Glutamatergic neuron (in vitro differentiated cells): ENCODE data around the gene UBC. TPM values are rescaled to one million over a fixed set of nuclear protein-coding genes. Genes with fewer than 3 reads are reported as not detected.

Experiments
- DNase-seq: peaks from one replicate; pipeline ENCODE4 v3.0.0; 2022
- H3K27ac Mint-ChIP-seq: one replicate; pipeline ENCODE4 v1.8.0; 2020; ENCODE audit warnings: mild to moderate bottlenecking, mixed read lengths, inconsistent platforms; ENCODE audit not compliant: unreplicated experiment
- H3K27me3 Mint-ChIP-seq: one replicate; pipeline ENCODE4 v1.8.0; 2020; ENCODE audit warnings: mild to moderate bottlenecking, moderate library complexity, mixed read lengths, inconsistent platforms; ENCODE audit not compliant: unreplicated experiment
- H3K36me3 Mint-ChIP-seq: one replicate; pipeline ENCODE4 v1.8.0; 2020; ENCODE audit warnings: mild to moderate bottlenecking, mixed read lengths, inconsistent platforms; ENCODE audit not compliant: unreplicated experiment
- H3K4me1 Mint-ChIP-seq: one replicate; pipeline ENCODE4 v1.8.0; 2020; ENCODE audit warnings: mild to moderate bottlenecking, low read depth, mixed read lengths, inconsistent platforms; ENCODE audit not compliant: unreplicated experiment
- H3K4me3 Mint-ChIP-seq: one replicate; pipeline ENCODE4 v1.8.0; 2020; ENCODE audit warnings: mild to moderate bottlenecking, mixed read lengths, inconsistent platforms; ENCODE audit not compliant: unreplicated experiment
- H3K9me3 Mint-ChIP-seq: one replicate; pipeline ENCODE4 v1.8.0; 2020; ENCODE audit warnings: mild to moderate bottlenecking, moderate library complexity, mixed read lengths, inconsistent platforms; ENCODE audit not compliant: unreplicated experiment
- total RNA-seq: library from RNA; stranded (reverse); fragmentation: NEBNext Ultra II Directional; extraction: Animal tissue kit (Norgen Biotek cat#: 25700); gene quantifications from one replicate; pipeline ENCODE4 v1.2.1, GENCODE V29; 2021; ENCODE audit not compliant: unreplicated experiment
- TF ChIP-seq, protein P1 (sequence below): fragments of 200-600 bp; sonication (generic); IDR thresholded peaks from one replicate; pipeline ENCODE4 v1.5.0; 2021; ENCODE audit not compliant: partially characterized antibody, unreplicated experiment

UBC gene
- total RNA-seq, 1 donor from 2014 or later, result 966 TPM

DNA sequence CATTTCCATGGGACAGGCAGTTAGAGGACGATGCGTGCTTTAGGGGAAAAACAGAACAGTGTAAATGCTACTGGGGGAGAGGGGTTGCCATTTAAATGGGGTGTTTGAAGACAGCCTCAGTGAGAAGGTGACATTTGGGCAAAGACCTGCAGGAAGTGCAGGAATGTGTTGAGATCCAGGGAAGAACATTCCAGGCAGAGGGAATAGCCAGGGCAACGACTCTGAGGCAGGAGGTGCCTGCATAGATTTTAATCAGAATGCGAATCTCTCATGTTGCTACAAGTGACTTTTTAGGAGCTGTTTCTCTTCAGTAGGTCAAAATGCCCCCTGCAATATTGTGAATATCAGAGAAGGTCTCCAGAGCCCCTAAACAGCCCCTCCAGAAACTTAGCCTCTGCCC is 43.2 kb downstream of the UBC start:
- H3K4me3 Mint-ChIP-seq, result no peak overlapping the region
- peaks cover 2% of the 10 kb centered on the region for H3K9me3 Mint-ChIP-seq
- peaks cover 5% of the 10 kb centered on the region for H3K27me3 Mint-ChIP-seq
- TF ChIP-seq, protein P1, sequence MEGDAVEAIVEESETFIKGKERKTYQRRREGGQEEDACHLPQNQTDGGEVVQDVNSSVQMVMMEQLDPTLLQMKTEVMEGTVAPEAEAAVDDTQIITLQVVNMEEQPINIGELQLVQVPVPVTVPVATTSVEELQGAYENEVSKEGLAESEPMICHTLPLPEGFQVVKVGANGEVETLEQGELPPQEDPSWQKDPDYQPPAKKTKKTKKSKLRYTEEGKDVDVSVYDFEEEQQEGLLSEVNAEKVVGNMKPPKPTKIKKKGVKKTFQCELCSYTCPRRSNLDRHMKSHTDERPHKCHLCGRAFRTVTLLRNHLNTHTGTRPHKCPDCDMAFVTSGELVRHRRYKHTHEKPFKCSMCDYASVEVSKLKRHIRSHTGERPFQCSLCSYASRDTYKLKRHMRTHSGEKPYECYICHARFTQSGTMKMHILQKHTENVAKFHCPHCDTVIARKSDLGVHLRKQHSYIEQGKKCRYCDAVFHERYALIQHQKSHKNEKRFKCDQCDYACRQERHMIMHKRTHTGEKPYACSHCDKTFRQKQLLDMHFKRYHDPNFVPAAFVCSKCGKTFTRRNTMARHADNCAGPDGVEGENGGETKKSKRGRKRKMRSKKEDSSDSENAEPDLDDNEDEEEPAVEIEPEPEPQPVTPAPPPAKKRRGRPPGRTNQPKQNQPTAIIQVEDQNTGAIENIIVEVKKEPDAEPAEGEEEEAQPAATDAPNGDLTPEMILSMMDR, result no peak
- H3K4me1 Mint-ChIP-seq, result peaks cover 16% of the 10 kb centered on the region
- no peak overlapping the region for H3K27ac Mint-ChIP-seq
- DNase-seq, result no peak
- H3K36me3 Mint-ChIP-seq, result no peaks in the 10 kb centered on the region

DNA sequence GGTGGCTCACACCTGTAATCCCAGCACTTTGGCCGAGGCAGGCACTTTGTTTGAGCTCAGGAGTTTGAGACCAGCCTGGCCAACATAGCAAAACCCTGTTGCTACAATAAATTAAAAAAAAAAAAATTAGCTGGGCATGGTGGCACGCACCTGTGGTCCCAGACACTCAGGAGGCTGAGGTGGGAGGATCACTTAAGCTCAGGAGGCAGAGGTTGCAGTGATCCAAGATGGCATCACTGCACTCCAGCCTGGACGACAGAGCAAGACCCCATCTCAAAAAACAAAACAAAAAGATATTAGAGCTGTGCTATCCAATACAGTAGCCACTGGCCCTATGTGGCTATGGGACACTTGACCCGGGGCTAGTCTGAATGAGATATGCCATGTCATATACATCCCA is 43.9 kb downstream of the UBC start:
- Mint-ChIP-seq H3K27me3 (peaks cover 4% of the 10 kb centered on the region), H3K4me3 (no peak overlapping the region), H3K9me3 (peaks cover 2% of the 10 kb centered on the region), H3K36me3 (no peaks in the 10 kb centered on the region), H3K4me1 (peaks cover 16% of the 10 kb centered on the region), H3K27ac (no peak overlapping the region)
- DNase-seq, result no peak
- TF ChIP-seq, protein P1, result no peak

GRCh38 chr12:124869059-124869665 is 45.3 kb downstream of the UBC start:
- no peak overlapping the region for H3K27ac Mint-ChIP-seq
- no peaks in the 10 kb centered on the region for H3K36me3 Mint-ChIP-seq
- H3K27me3 Mint-ChIP-seq, result peaks cover 4% of the 10 kb centered on the region
- H3K9me3 Mint-ChIP-seq, result peaks cover 5% of the 10 kb centered on the region
- peaks cover 10% of the 10 kb centered on the region for H3K4me1 Mint-ChIP-seq
- H3K4me3 Mint-ChIP-seq, result no peak overlapping the region
- DNase-seq, result no peak
- TF ChIP-seq, protein P1, result no peak

DNA sequence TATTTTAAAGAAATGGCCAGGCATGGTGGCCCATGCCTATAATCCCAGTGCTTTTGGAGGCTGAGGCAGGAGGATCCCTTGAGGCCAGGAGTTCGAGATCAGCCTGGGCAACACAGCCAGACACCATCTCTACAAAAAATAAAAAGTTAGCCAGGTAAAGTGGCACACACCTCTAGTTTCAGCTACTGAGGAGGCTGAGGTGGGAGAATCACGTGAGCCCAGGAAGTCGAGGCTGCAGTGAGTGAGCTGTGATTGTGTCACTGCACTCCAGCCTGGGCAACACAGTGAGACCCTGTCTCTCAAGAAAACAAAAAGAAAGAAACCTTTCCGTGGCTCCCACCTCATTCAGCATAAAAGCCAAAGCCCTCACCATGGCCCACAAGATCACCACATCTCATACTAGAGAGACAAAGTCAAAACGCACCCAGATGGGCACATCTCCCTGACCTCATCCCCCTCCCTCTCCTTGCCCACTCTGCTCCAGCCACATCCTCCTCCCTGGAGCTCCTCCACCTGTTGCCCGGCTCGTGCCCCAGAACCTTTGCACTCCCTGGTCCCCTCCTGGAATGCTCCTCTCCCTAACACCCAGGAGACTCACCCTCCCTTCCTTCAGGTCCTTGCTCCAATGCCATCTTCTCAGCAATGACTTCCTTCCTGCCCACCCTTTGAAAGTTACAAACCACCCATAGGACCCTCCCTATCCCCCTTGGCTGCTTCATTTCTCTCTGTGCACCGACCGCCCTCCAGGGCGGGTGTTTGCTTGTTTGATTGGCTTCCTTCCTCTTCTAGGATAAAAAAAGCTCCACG is 46.0 kb downstream of the UBC start:
- TF ChIP-seq, protein P1, result no peak
- Mint-ChIP-seq H3K4me1 (peaks cover 10% of the 10 kb centered on the region), H3K4me3 (no peak overlapping the region), H3K36me3 (no peaks in the 10 kb centered on the region), H3K9me3 (peaks cover 6% of the 10 kb centered on the region), H3K27ac (no peak overlapping the region), H3K27me3 (peaks cover 4% of the 10 kb centered on the region)
- no peak for DNase-seq

DNA sequence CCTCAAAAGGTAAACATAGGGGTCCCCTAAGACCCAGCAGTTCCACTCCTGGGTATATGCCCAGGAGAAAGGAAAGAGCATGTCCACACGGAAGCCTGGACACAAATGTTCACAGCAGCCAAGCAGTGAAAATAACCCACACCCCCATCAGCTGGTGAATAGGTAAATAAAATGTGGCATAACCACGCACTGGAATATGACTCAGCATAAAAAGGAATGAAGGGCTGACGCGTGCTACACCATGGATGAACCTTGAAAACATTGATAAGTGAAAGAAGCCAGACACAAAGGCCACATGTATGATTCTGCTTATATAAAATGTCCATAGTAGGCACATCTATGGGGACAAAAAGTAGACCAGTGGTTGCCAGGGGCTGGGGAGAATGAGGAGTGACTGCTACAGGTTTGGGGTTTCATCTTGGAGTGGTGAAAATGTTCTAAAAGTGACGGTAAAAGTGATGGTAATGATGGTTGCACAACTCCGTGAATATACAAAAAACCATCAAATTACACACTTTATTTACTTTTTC is 47.0 kb downstream of the UBC start:
- H3K4me1 Mint-ChIP-seq, result peaks cover 15% of the 10 kb centered on the region
- H3K4me3 Mint-ChIP-seq, result no peak overlapping the region
- TF ChIP-seq, protein P1, result no peak
- no peak for DNase-seq
- peaks cover 6% of the 10 kb centered on the region for H3K9me3 Mint-ChIP-seq
- H3K27ac Mint-ChIP-seq, result no peak overlapping the region
- no peaks in the 10 kb centered on the region for H3K36me3 Mint-ChIP-seq
- H3K27me3 Mint-ChIP-seq, result peaks cover 3% of the 10 kb centered on the region
